ENCODE results near the gene UBAC2.

Gene UBAC2

GRCh38 chr13:99417201-99418102 lies 216.8 kb downstream of the UBAC2 start:
- Mint-ChIP-seq H3K4me1 (ENCODE audit: low read depth) (no peaks in the 10 kb centered on the region), H3K27me3 (no peaks in the 10 kb centered on the region), H3K27ac (no peak overlapping the region), H3K9me3 (no peaks in the 10 kb centered on the region), H3K36me3 (ENCODE audit: low read depth) (no peaks in the 10 kb centered on the region), H3K4me3 (no peak overlapping the region)

- Mint-ChIP-seq H3K27me3 (no peaks in the 10 kb centered on the region), H3K27ac (no peak overlapping the region), H3K36me3 (ENCODE audit: low read depth) (no peaks in the 10 kb centered on the region), H3K9me3 (no peaks in the 10 kb centered on the region), H3K4me1 (ENCODE audit: low read depth) (no peaks in the 10 kb centered on the region), H3K4me3 (peak overlapping the region; percentile 34)
Observed at GRCh38 chr13:99418103-99418842, 217.6 kb downstream of the UBAC2 start.

DNA sequence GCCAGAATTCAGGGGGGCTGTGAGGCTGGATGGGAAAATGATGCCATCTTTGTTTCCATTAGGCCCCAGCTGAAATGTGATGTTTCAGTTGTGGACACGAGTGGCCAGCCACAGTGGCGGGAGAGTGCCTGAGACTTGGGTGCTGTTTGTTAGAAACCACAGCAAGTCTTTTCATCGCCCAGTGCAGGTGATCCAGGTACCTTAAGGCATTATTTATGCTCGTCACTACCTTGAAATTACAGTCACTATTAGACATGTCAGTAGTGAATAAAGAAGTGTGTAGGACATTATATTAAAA lies 218.1 kb downstream of the UBAC2 start:
- no peaks in the 10 kb centered on the region for H3K9me3 Mint-ChIP-seq
- H3K36me3 Mint-ChIP-seq (ENCODE audit: low read depth) = no peaks in the 10 kb centered on the region
- H3K27me3 Mint-ChIP-seq = no peaks in the 10 kb centered on the region
- H3K27ac Mint-ChIP-seq = no peak overlapping the region
- H3K4me3 Mint-ChIP-seq = peak overlapping the region; percentile 34
- H3K4me1 Mint-ChIP-seq (ENCODE audit: low read depth) = no peaks in the 10 kb centered on the region

DNA sequence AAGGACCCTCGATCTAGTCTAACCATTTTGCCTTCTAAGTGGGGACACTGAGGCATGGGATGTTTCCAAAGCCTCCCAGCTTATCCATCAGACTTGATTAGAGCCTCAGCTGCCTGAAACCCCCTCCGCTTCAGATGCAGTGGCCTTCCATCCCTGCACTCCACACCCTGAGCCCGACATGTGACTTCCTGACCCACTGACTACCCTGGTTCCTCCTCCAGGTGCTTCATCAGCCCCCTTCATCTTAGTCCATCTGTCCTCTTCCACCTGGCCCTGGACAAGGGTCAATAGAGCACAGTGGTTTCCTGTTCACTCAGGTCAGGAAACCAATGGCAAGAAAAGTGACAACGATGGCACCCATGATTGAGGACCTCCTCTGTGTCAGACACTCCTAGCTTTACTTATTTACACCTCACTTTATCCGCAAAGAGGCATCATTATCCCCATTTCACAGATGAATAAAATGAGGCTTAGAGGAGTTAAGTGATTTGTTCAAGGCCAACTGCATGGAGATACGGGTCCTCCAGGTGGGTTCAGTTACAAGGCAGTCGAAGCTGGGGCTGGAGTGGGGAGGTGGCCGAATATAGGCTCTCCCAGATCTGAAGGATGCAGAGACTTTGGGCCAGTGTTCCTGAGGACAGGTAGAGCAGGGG lies 219.1 kb downstream of the UBAC2 start:
- H3K4me1 Mint-ChIP-seq (ENCODE audit: low read depth) = no peaks in the 10 kb centered on the region
- H3K27ac Mint-ChIP-seq = peak overlapping the region; percentile 85
- no peaks in the 10 kb centered on the region for H3K36me3 Mint-ChIP-seq (ENCODE audit: low read depth)
- no peaks in the 10 kb centered on the region for H3K27me3 Mint-ChIP-seq
- H3K4me3 Mint-ChIP-seq = peak overlapping the region; percentile 71
- H3K9me3 Mint-ChIP-seq = no peaks in the 10 kb centered on the region

DNA sequence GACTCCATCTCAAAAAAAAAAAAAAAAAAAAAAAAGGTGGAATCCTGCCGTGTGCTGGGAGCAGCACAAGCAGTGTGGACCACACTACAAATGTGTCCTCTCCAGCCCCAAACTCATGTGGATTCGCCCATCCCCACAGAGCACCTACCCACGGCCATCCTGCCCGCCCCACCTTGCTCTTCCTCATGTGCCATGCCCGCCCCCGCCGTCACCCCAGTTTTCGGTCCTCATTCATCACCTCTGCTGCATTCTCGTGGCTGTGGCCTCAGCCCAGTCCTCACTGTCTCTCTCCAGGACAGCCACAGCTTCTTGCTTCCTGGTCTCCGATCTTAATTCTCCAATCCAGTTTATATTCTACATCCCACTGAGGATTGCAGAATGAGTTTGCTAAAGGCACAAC lies 220.6 kb downstream of the UBAC2 start:
- Mint-ChIP-seq H3K9me3 (no peaks in the 10 kb centered on the region), H3K27me3 (no peaks in the 10 kb centered on the region), H3K36me3 (ENCODE audit: low read depth) (no peaks in the 10 kb centered on the region), H3K4me1 (ENCODE audit: low read depth) (peaks cover 14% of the 10 kb centered on the region), H3K27ac (peak overlapping the region; percentile 85), H3K4me3 (peak overlapping the region; percentile 71)

DNA sequence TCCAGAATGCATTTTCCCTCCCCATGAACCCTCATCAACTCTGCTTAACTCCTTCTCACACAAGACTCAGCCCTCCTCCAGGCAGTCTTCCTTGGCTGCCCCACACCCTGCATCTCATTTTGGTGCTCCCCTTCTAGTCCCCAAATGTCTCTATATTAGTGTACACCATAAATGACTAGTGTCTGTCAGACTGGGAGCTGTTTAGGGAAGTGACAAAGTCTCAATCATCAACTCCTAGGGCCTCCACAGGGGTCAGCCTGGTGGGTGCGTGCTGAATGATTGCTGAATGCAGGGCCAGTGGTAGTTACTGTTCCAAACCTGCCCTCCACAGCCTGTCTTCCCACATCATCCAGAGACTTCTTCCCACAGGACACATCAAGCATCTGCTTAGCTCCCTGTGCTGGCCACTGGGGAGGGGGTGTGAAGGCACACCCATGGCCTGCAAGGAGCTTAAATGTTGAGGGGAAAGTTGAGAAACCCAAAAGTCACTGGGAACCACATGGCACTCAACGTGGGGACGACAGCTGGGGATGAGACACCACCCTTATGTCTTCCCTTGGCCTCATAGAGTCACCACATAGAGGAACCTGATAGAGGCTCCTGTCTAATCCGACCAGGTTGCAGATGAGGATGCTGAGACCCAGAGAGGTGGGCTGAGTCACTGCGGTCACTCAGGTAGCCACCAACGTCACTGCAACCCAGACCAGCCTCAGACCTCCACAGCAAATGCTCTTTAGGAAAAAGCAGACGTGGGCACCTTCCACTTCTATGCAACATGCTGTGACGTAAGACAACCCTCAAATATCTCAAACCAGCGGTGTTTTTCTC lies 221.3 kb downstream of the UBAC2 start:
- Mint-ChIP-seq H3K27ac (peak overlapping the region; percentile 85), H3K27me3 (no peaks in the 10 kb centered on the region), H3K4me3 (peak overlapping the region; percentile 71), H3K36me3 (ENCODE audit: low read depth) (no peaks in the 10 kb centered on the region), H3K9me3 (no peaks in the 10 kb centered on the region), H3K4me1 (ENCODE audit: low read depth) (peaks cover 18% of the 10 kb centered on the region)

DNA sequence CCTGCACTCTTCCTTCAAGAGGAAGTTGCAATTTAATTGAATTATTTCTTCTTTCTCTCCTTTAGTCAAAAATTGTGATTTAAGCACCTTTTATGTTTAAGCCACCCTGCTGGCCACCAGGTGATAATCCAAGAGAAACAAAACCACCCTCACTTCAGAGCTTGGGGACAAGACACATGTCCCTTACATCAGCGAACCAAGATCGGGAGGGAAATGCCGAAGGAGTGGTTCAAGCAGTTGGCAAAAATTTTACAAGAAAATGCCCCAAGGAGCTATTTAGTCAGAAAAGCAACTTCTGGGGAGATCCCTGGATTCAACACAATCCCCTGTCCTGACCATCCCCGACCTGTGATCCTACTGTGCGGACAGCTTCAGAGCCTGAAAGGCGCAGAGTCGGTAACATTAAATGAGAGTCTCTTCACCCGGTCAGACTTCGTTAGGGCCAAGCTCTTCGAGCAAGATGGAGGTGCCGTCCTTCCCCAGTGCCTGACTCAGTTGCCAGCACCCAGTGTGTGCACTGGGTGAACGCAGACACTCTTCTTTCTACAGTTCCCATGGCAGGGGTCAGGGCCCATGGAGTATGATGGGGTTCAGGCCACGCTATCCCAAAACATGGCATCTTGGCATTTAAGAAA lies 222.0 kb downstream of the UBAC2 start:
- Mint-ChIP-seq H3K27me3 (no peaks in the 10 kb centered on the region), H3K36me3 (ENCODE audit: low read depth) (no peaks in the 10 kb centered on the region), H3K27ac (peak overlapping the region; percentile 85), H3K4me1 (ENCODE audit: low read depth) (peaks cover 24% of the 10 kb centered on the region), H3K4me3 (peak overlapping the region; percentile 10), H3K9me3 (peaks cover under 1% of the 10 kb centered on the region)

DNA sequence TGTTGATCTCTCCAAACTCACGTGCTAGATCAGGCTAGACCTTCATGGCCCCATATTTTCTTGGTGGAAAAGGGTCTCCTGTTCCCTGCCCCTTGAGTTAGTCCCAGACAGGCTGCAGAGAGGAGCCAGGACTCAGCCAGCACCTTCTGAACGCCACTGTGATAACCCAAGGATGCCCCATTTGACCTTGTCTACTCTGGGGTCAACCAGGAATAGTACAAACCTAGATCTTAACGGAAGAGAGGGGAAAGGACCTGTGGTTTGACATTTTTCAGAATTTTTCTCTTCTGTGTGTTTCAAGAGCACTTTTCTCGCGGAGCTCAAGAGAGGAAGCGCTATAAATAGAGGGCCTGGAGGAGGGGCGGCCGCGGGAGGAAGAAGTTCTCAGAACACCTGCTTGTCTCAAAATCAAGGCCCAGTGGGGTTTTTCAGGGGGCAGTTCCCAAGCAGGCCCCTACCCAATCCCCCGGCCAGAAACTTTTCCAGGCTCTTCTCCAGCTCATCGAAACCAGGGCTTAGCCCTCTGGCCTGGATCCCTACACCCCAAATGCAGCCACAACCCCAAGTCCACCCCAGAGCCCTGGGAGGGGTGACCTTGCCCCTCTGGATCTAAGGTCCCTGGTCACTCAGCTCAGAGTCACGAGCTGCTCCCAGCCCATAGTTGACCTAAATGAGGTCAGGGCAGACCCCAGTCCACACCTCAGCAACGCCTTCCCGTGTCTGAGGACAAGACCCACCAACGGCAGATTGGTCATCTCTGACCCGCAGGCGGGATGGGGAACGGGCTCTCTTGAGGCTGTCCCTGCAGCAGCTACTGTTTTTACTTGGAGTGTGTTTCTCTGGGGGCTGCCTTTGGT lies 225.1 kb downstream of the UBAC2 start:
- peak overlapping the region; percentile 97 for H3K27ac Mint-ChIP-seq
- peak overlapping the region; percentile 83 for H3K4me3 Mint-ChIP-seq
- peaks cover 43% of the 10 kb centered on the region for H3K4me1 Mint-ChIP-seq (ENCODE audit: low read depth)
- no peaks in the 10 kb centered on the region for H3K27me3 Mint-ChIP-seq
- peaks cover 5% of the 10 kb centered on the region for H3K9me3 Mint-ChIP-seq
- H3K36me3 Mint-ChIP-seq (ENCODE audit: low read depth) = peaks cover under 1% of the 10 kb centered on the region

DNA sequence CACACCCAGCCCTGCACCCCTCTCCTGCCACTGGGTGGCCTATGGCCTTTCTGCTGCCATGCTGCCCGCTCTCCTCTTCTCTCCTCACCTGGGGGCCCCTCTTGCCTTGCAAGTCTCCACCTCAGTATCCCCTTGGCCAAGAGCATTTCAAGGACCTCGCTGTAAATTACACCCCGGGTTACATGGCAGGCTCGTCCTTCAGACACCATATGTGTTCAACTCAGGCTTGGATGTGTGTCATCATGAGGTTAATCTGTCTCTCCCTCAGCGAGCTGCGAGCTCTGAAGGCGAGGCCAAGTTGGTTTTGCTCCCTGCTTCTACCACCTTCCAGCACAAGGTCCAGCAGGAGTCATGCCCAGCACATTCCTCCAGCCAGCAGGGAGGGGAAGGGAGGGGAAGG lies 225.8 kb downstream of the UBAC2 start:
- Mint-ChIP-seq H3K27me3 (no peaks in the 10 kb centered on the region), H3K9me3 (peaks cover 5% of the 10 kb centered on the region), H3K27ac (peak overlapping the region; percentile 97), H3K4me3 (peak overlapping the region; percentile 38), H3K36me3 (ENCODE audit: low read depth) (peaks cover 8% of the 10 kb centered on the region), H3K4me1 (ENCODE audit: low read depth) (peaks cover 50% of the 10 kb centered on the region)

- H3K36me3 Mint-ChIP-seq (ENCODE audit: low read depth) = peaks cover 9% of the 10 kb centered on the region
- peaks cover 83% of the 10 kb centered on the region for H3K4me1 Mint-ChIP-seq (ENCODE audit: low read depth)
- H3K9me3 Mint-ChIP-seq = peaks cover 5% of the 10 kb centered on the region
- no peak overlapping the region for H3K4me3 Mint-ChIP-seq
- no peaks in the 10 kb centered on the region for H3K27me3 Mint-ChIP-seq
- no peak overlapping the region for H3K27ac Mint-ChIP-seq
Observed at GRCh38 chr13:99429670-99430069, 229.0 kb downstream of the UBAC2 start.

- Mint-ChIP-seq H3K9me3 (peaks cover 5% of the 10 kb centered on the region), H3K4me1 (ENCODE audit: low read depth) (peaks cover 89% of the 10 kb centered on the region), H3K27ac (peak overlapping the region; percentile 98), H3K27me3 (no peaks in the 10 kb centered on the region), H3K36me3 (ENCODE audit: low read depth) (peaks cover 9% of the 10 kb centered on the region), H3K4me3 (peak overlapping the region; percentile 80)
Observed at GRCh38 chr13:99431927-99432608, 231.4 kb downstream of the UBAC2 start.

GRCh38 chr13:99432609-99433542 lies 232.2 kb downstream of the UBAC2 start:
- Mint-ChIP-seq H3K27ac (peak overlapping the region; percentile 98), H3K36me3 (ENCODE audit: low read depth) (peaks cover 9% of the 10 kb centered on the region), H3K27me3 (no peaks in the 10 kb centered on the region), H3K9me3 (peaks cover 2% of the 10 kb centered on the region), H3K4me3 (peak overlapping the region; percentile 80), H3K4me1 (ENCODE audit: low read depth) (peaks cover 89% of the 10 kb centered on the region)

All from stimulated activated naive CD8-positive, alpha-beta T cell treated with anti-CD3 and anti-CD28 coated beads, Interleukin-15, Interleukin-2, amounts not matched to agents 100 ng/mL and 50 ng/mL, for 24 hours (primary cell).